ENCODE results near the gene LTBP2. TPM values are rescaled to one million over a fixed set of nuclear protein-coding genes. Genes with fewer than 3 reads are reported as not detected.

LTBP2 gene
- 27.5 and 41.1 TPM in 2 replicates for polyA plus RNA-seq (2011; rRNA removed)
- 23.2 and 23.7 TPM in 2 replicates for polyA minus RNA-seq (2011; rRNA and poly(A)+ RNA removed)

- POLR2A ChIA-PET: interaction anchor here (0.5 kb wide), 1 partner anchor 118 kb away, joined by 6 read pairs; no protein-coding TSS in a partner anchor
- Histone ChIP-seq H3K4me3 (ENCODE audit: low read depth, low read length) (peak within 1 kb of the TSS; percentile 69), H3K36me3 (ENCODE audit: control insufficient read depth, insufficient read depth, low read length) (no peaks in the 10 kb centered on the region), H3K27me3 (ENCODE audit: control insufficient read depth, insufficient read depth, low read length) (no peaks in the 10 kb centered on the region)
- CTCF ChIA-PET: interaction anchor here (0.6 to 6.4 kb wide), 57 partner anchors 7 to 327 kb away, joined by 3 to 117 read pairs (median 5); partner anchors contain the start of genes AREL1, DLST, FCF1 and NPC2
- TF ChIP-seq CTCF (IDR thresholded peaks at IDR 0.05; ENCODE audit: insufficient read depth, low read depth, low read length): no peak
- no peak for DNase-seq (ENCODE audit: low read depth)
These were observed at the start of gene LTBP2 for GRCh38 chr14:74611650-74612349. Gene LTBP2, minus strand, starts transcription at chr14:74612237. Its CDS starts 293 bp downstream, at chr14:74611944.

GRCh38 chr14:74660863-74661262 lies 48.8 kb upstream of the LTBP2 start:
- Histone ChIP-seq H3K4me3 (ENCODE audit: low read depth, low read length) (no peak overlapping the region), H3K36me3 (ENCODE audit: control insufficient read depth, insufficient read depth, low read length) (peaks cover 11% of the 10 kb centered on the region), H3K27me3 (ENCODE audit: control insufficient read depth, insufficient read depth, low read length) (no peaks in the 10 kb centered on the region)
- CTCF ChIA-PET: interaction anchor here (0.6 to 3.1 kb wide), 5 partner anchors 9 to 57 kb away, joined by 3 to 16 read pairs (median 3); partner anchors contain the start of gene LTBP2
- TF ChIP-seq CTCF (IDR thresholded peaks at IDR 0.05; ENCODE audit: insufficient read depth, low read depth, low read length): no peak
- no peak for DNase-seq (ENCODE audit: low read depth)
- POLR2A ChIA-PET: no interaction called here

GRCh38 chr14:74660167-74660566 lies 48.1 kb upstream of the LTBP2 start:
- CTCF ChIA-PET: interaction anchor here (0.6 to 3.1 kb wide), 4 partner anchors 9 to 58 kb away, joined by 3 to 16 read pairs (median 4); partner anchors contain the start of gene LTBP2
- H3K27me3 ChIP-seq (ENCODE audit: control insufficient read depth, insufficient read depth, low read length): no peaks in the 10 kb centered on the region
- peaks cover 11% of the 10 kb centered on the region for H3K36me3 ChIP-seq (ENCODE audit: control insufficient read depth, insufficient read depth, low read length)
- no peak overlapping the region for H3K4me3 ChIP-seq (ENCODE audit: low read depth, low read length)
- POLR2A ChIA-PET: no interaction called here
- DNase-seq (ENCODE audit: low read depth): no peak
- no peak for TF ChIP-seq CTCF (IDR thresholded peaks at IDR 0.05; ENCODE audit: insufficient read depth, low read depth, low read length)

GRCh38 chr14:74658535-74659131 lies 46.6 kb upstream of the LTBP2 start:
- peak; percentile 30 for DNase-seq (ENCODE audit: low read depth)
- no peaks in the 10 kb centered on the region for H3K27me3 ChIP-seq (ENCODE audit: control insufficient read depth, insufficient read depth, low read length)
- CTCF ChIA-PET: interaction anchor here (3.1 kb wide), 1 partner anchor 46 kb away, joined by 16 read pairs; the partner anchor contains the start of gene LTBP2
- H3K36me3 ChIP-seq (ENCODE audit: control insufficient read depth, insufficient read depth, low read length): peaks cover 9% of the 10 kb centered on the region
- H3K4me3 ChIP-seq (ENCODE audit: low read depth, low read length): no peak overlapping the region
- POLR2A ChIA-PET: interaction anchor here (0.6 kb wide), 1 partner anchor 79 kb away, joined by 4 read pairs; no protein-coding TSS in a partner anchor
- TF ChIP-seq CTCF (IDR thresholded peaks at IDR 0.05; ENCODE audit: insufficient read depth, low read depth, low read length): no peak

GRCh38 chr14:74656964-74657363 lies 44.9 kb upstream of the LTBP2 start:
- DNase-seq (ENCODE audit: low read depth): no peak
- Histone ChIP-seq H3K4me3 (ENCODE audit: low read depth, low read length) (no peak overlapping the region), H3K27me3 (ENCODE audit: control insufficient read depth, insufficient read depth, low read length) (no peaks in the 10 kb centered on the region), H3K36me3 (ENCODE audit: control insufficient read depth, insufficient read depth, low read length) (peaks cover 4% of the 10 kb centered on the region; the same call in 1 of the 2 replicates)
- CTCF ChIA-PET: interaction anchor here (0.6 to 1.1 kb wide), 3 partner anchors 10 to 989 kb away, joined by 3 read pairs; no protein-coding TSS in a partner anchor
- POLR2A ChIA-PET: interaction anchor here (0.6 to 0.7 kb wide), 2 partner anchors 10 to 463 kb away, joined by 3 read pairs; no protein-coding TSS in a partner anchor
- no peak for TF ChIP-seq CTCF (IDR thresholded peaks at IDR 0.05; ENCODE audit: insufficient read depth, low read depth, low read length)
